ENCODE results near the gene DHRS7B. TPM values are rescaled to one million over a fixed set of nuclear protein-coding genes. Genes with fewer than 3 reads are reported as not detected.

The DHRS7B gene
- total RNA-seq, 1 donor from 2014 or later: 17.1 TPM

DNA sequence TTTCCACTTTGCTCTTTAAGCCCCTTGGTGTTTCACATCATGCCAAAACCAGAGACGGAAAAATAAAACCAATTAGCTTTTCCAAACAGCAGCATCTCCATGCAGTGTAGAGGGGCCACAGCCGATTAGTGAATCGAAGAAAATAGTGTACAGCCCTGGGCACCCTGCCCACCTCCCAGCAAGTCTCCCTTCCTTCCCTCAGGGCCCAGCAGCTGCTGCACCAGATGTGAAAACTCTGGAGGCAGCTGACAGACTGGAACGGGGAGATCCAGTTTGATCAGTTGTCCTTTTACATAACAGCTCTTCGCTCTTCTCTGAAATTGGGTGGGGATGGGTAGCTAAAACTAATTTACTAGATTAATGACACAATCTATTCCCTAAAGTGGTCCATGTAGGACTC, 67.9 kb downstream of the DHRS7B start:
- intact Hi-C loops (cut with DNase I): no loop called here
- DNase-seq (ENCODE audit: low spot score): peak; percentile 70
- ATAC-seq: peak; percentile 89

DNA sequence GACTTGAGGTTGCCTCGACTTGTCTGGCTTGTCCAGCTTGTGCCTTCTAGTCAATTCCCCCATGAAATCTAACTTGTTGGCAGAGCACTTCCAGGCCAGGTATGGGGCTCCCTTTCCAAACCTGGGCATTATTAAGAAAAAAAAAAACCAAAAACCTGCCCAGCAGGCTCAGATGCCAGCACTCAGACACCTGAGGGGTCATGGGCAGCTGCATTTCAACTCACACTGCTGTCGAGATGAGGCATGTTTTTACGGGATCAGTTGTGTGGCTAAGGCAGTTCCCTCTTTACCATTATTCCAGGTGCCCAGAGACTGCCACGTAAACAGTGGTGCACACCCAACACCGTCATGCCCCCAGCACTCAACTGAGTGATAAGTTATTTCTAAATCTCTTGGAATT, 69.4 kb downstream of the DHRS7B start:
- ATAC-seq (no peak), DNase-seq (ENCODE audit: low spot score) (no peak)
- intact Hi-C loops (cut with DNase I): no loop called here

- DNase-seq (ENCODE audit: low spot score) (no peak), ATAC-seq (no peak)
- intact Hi-C loops (cut with DNase I): no loop called here
These were observed 71.6 kb downstream of the DHRS7B start for GRCh38 chr17:21198411-21198810.

DNA sequence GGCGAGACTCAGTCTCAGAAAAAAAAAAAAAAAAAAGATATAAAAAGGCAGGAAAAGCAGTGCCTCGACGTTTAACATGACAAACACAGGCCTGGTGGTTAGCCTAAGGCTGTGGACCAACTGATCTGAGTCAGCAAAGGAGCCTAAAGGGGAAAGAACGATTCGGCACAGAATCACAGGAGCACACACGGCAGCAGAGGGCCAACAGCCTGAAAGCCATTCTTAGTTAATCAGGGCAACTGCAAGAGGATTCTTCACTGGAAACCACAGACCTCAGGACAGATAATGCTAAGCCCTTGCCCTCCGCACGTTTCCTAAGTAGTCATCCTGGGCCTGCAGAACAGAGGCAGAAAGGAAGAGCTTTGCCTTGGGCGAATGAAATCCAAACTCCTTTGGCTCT, 72.5 kb downstream of the DHRS7B start:
- DNase-seq (ENCODE audit: low spot score): no peak
- ATAC-seq: no peak
- intact Hi-C loops (cut with DNase I): no loop called here

DNA sequence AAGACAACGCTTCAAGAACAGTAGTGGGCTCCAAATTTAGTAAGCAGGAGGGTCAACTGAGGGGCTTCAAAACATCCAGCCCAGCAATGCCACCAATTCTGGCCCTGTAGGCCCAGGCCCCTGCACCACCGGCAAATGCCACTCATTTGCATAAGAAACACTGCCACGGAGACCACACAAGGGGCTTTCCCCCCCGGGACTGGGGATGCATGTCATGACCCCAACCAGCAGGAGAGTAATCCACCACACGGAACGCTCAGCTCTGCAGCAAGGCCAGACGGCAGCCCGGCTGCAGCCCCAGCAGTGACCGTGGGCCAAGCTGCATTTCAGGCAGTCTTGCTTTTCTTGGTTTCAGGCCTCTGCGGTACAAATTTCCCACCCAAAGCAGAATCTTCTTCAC, 73.1 kb downstream of the DHRS7B start:
- no peak for ATAC-seq
- intact Hi-C loops (cut with DNase I): no loop called here
- no peak for DNase-seq (ENCODE audit: low spot score)

DNA sequence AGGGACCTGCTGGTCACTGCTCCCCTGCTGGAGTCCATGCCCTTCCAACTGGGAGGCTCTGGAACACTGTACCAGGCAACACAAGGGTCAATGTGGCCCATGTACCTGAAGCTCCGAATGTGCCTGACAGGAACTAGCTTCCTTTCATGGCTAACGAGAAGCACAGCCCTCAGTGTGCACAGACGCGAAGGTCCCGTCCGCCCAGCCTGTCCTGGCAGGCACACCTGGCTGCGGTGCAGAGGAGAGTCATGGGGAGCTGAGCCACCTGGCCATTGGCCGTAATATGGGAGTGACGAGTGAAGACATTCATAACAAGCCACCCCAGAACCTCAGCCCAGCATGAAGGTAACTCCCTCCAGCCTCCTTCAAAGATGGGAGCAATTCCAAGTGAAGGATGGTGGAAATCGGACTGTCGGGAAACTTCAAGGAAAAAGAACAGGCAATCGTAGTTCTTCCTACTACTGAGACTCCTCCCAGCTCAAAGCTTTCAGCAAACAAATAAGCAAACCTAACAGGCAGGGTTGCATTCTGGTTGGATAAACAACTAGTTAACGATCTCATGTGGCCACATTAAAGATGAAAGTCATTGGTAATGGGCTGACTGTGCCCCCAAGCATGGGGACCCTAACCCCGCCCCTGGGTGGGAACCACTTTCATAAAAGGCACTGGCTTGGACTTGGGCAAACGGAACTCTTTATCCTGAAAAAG, 74.0 kb downstream of the DHRS7B start:
- intact Hi-C loops (cut with DNase I): no loop called here
- no peak for ATAC-seq
- no peak for DNase-seq (ENCODE audit: low spot score)

GRCh38 chr17:21201298-21201595, 74.5 kb downstream of the DHRS7B start:
- intact Hi-C loops (cut with DNase I): no loop called here

GRCh38 chr17:21201874-21202273, 75.1 kb downstream of the DHRS7B start:
- intact Hi-C loops (cut with DNase I): no loop called here
- DNase-seq (ENCODE audit: low spot score): no peak
- ATAC-seq: no peak

More at GRCh38 chr17:21201298-21201595, 74.5 kb downstream of the DHRS7B start:
- ATAC-seq: no peak
- DNase-seq (ENCODE audit: low spot score): no peak

DNA sequence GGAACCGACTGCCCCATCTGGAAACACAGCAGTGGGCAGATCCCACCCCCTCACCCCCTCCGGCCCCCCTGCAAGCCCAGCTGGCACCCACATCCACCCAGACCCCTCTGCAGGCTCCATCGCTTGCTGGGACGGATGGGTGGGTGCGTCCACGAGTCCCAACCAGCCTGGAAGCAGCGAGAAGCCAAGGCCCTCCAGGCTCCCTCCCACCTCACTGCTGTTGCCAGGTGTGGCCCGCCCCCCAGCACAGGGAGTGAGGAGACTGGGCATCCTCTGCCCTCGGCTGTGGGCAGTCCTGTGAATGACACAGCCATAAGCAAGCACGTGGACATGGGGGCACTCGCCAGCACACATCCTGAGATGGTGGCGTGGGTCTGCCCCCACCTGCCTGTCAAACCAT, 75.7 kb downstream of the DHRS7B start:
- ATAC-seq (no peak), DNase-seq (ENCODE audit: low spot score) (no peak)
- intact Hi-C loops (cut with DNase I): no loop called here

DNA sequence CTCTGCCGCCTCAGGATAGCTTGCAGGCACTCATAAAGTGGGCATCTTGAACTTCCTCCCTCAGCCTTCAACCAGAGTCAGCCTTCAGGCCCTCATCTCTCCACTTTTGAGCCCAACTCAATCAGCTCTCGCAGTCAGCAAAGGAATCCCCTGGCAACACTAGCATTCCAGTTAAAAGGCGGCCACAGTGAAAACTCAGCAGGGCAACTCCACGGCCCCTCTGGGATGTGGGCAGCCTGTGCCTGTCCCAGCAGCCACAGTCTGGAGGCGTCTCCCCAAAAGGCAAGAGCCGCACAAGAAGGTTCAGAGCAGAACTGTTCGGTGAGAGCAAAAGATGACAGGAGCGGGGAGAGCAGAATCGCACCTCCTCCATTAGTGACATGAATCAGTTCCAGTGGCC, 78.2 kb downstream of the DHRS7B start:
- no peak for DNase-seq (ENCODE audit: low spot score)
- intact Hi-C loops (cut with DNase I): no loop called here
- peak; percentile 16 for ATAC-seq

GRCh38 chr17:21208352-21208751, 81.6 kb downstream of the DHRS7B start:
- intact Hi-C loops (cut with DNase I): no loop called here
- DNase-seq (ENCODE audit: low spot score) (no peak), ATAC-seq (no peak)

- intact Hi-C loops (cut with DNase I): loop anchor here (10.0 kb wide), 2 partner anchors 65 to 85 kb away; partner anchors contain the start of gene DHRS7B
- ATAC-seq: no peak
- DNase-seq (ENCODE audit: low spot score): no peak
These were observed 82.9 kb downstream of the DHRS7B start for GRCh38 chr17:21209511-21210175.

DNA sequence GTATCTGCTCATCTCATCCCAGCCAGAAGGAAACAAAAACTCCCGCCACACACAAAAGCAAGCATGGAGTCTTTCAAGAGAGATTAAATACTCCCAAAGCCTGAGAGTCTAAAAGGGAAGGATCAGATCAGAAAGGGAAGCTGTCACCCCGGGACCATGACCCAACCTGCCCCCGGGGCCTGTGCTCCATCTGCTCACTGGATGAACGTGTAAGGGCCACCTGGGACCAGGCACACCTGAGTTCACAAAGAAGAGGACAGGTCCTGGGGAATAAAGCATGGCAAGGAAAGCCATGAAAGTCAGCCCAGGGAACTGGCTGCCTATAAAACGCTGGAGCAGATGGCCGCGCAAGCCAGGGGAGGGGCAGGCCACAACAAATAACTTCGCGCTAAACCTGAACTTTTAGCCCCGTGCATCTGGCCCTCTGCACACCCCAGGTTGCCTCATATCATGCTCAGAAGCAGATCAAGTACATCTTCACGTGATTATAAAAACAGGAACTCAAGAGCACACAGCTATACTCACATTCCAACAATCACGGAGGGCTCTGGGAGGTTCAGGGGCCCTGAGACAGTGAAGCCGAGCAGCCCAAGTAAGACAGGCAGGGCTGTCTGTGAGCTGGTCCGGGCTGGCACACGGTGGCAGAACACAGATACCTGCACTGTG, 83.8 kb downstream of the DHRS7B start:
- no peak for DNase-seq (ENCODE audit: low spot score)
- ATAC-seq: no peak
- intact Hi-C loops (cut with DNase I): loop anchor here (10.0 kb wide), 2 partner anchors 64 to 86 kb away; partner anchors contain the start of gene DHRS7B

DNA sequence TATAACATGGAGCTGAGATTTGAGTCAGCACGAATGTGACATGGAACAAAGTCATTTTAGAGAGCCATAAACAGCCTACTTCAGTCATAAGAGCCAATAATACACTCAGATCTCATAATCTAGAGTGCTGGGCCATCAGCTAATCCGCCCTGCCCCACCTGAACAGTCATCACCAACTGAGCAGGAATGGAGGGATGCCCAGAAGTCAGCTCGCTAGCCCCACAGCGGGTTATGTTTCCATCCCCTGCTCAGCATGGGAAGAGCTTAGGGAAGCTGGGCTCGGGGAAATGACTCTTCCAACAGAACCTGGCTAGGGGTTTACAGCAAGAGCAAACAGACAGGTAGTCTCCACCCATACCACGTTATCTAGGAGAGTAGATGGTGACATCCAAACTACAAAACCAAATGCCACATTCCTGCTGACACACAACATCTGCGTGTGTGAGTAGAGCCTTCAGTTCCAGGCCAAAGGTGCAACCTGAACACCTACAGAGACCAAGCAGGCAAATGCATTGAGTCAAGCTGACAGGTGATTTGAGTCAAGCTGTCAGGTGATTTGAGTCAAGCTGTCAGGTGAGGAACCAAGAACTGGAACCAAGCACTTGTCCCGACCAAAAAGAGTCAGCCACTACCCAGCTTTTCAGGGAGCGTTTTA, 85.2 kb downstream of the DHRS7B start:
- intact Hi-C loops (cut with DNase I): loop anchor here (10.0 kb wide), 2 partner anchors 63 to 87 kb away; partner anchors contain the start of gene DHRS7B
- ATAC-seq: no peak
- no peak for DNase-seq (ENCODE audit: low spot score)

GRCh38 chr17:21212826-21213637, 86.3 kb downstream of the DHRS7B start:
- ATAC-seq (no peak), DNase-seq (ENCODE audit: low spot score) (no peak)
- intact Hi-C loops (cut with DNase I): loop anchor here (10.0 kb wide), 2 partner anchors 62 to 88 kb away; partner anchors contain the start of gene DHRS7B

GRCh38 chr17:21213638-21214014, 86.9 kb downstream of the DHRS7B start:
- DNase-seq (ENCODE audit: low spot score): no peak
- intact Hi-C loops (cut with DNase I): loop anchor here (10.0 kb wide), 2 partner anchors 61 to 89 kb away; partner anchors contain the start of gene DHRS7B

GRCh38 chr17:21214015-21214776, 87.4 kb downstream of the DHRS7B start, which contains the start of gene TMEM11:
Gene TMEM11, minus strand, starts transcription at chr17:21214161. Its CDS starts 9 bp downstream, at chr17:21214152.
- intact Hi-C loops (cut with DNase I): loop anchor here (10.0 kb wide), 2 partner anchors 61 to 89 kb away; partner anchors contain the start of gene DHRS7B
- ATAC-seq: peak; percentile 99
- DNase-seq (ENCODE audit: low spot score): peak; percentile 97

More at GRCh38 chr17:21213638-21214014, 86.9 kb downstream of the DHRS7B start:
- peak; percentile 25 for ATAC-seq
